ENCODE results near the gene CRYBG1. TPM values are rescaled to one million over a fixed set of nuclear protein-coding genes. Genes with fewer than 3 reads are reported as not detected.

Gene CRYBG1, protein sequence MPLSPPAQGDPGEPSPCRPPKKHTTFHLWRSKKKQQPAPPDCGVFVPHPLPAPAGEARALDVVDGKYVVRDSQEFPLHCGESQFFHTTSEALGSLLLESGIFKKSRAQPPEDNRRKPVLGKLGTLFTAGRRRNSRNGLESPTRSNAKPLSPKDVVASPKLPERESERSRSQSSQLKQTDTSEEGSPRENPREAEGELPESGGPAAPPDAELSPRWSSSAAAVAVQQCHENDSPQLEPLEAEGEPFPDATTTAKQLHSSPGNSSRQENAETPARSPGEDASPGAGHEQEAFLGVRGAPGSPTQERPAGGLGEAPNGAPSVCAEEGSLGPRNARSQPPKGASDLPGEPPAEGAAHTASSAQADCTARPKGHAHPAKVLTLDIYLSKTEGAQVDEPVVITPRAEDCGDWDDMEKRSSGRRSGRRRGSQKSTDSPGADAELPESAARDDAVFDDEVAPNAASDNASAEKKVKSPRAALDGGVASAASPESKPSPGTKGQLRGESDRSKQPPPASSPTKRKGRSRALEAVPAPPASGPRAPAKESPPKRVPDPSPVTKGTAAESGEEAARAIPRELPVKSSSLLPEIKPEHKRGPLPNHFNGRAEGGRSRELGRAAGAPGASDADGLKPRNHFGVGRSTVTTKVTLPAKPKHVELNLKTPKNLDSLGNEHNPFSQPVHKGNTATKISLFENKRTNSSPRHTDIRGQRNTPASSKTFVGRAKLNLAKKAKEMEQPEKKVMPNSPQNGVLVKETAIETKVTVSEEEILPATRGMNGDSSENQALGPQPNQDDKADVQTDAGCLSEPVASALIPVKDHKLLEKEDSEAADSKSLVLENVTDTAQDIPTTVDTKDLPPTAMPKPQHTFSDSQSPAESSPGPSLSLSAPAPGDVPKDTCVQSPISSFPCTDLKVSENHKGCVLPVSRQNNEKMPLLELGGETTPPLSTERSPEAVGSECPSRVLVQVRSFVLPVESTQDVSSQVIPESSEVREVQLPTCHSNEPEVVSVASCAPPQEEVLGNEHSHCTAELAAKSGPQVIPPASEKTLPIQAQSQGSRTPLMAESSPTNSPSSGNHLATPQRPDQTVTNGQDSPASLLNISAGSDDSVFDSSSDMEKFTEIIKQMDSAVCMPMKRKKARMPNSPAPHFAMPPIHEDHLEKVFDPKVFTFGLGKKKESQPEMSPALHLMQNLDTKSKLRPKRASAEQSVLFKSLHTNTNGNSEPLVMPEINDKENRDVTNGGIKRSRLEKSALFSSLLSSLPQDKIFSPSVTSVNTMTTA (N-terminal part only)
- 5.1 and 5.5 TPM in 2 replicates for total RNA-seq (2014; rRNA removed; shearing (Covaris generic))
- 1.0 and 1.1 TPM in 2 replicates for polyA plus RNA-seq (2014; cell fraction: nucleus; rRNA removed)

DNA sequence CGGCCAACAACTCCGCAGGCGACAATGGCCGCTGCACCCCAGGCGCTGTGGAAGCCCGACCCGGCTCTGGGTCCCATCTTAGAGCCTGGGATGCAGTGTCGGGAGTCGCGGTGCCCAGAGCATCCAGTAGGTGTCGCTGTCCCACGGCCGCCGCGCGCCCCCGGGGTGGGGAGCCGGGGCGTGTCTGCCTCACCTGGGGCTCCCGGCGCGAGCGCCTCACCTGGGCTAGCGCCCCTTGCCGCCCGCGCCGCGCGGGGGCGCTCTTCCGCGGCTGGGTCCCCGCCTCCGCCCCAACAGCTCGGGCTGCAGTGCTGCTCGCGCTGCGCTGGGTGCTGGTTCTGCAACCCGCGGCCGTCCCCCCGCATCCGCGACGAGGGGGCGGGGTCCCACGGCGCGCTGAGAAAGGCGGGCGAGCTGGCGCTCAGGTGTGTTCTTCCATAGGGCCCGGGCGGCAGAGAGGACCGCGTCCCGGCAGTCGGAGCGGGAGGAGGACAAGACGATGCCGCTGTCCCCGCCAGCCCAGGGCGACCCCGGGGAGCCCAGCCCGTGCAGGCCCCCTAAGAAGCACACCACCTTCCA, at the start of gene CRYBG1:
CRYBG1 (plus strand) TSS at position 308 of the 579 bp plus-strand sequence; CDS start at position 500, 192 bp downstream.
- peak; percentile 22 for DNase-seq (ENCODE audit: extremely low read depth, low read depth)

DNA sequence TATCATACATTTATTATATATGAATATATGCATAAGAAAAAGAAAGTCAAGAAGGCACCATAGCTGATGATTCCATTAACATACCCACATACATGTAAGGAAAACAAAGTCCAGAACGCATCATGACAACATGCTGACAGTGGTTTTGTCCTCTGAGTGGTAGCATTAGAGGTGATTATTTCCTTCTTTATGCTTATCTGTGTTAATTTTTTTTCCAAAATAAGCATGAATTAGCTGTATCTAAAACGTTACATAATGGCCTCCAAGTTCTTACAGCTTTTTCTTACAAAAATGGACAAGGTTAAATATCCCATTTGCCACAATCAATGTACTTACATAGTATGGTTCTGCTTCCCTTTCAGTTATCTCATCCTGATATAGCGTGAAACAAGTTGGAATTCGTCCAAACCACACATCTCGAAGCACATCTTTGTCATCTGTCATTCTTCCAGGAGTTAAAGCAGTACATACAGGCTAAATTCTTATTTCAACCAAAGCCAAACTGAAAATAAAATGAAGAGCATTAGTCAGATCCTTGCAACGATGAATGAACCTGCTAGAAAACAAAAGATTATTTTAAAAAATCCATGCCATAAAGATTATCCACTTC, 44.6 kb upstream of the CRYBG1 start:
- DNase-seq (ENCODE audit: extremely low read depth, low read depth), result no peak

DNA sequence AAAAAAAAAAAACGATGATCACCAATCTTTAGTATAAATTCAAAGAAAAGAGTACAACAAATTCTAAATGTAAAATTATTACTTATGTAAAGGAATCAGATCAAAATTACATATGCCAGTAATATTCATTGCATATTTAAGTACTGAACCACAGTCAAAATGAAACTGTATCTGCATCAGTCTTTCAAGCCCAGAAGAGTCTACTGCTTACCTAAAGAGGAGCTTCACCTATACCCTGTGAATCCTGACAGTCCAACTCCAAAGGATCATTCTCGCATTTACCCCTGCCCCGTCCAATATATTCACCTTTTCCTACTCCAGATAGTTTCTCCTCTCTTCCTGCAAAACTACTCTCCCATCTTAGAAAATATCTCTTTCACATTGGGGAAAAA, 44.1 kb upstream of the CRYBG1 start:
- no peak for DNase-seq (ENCODE audit: extremely low read depth, low read depth)

DNA sequence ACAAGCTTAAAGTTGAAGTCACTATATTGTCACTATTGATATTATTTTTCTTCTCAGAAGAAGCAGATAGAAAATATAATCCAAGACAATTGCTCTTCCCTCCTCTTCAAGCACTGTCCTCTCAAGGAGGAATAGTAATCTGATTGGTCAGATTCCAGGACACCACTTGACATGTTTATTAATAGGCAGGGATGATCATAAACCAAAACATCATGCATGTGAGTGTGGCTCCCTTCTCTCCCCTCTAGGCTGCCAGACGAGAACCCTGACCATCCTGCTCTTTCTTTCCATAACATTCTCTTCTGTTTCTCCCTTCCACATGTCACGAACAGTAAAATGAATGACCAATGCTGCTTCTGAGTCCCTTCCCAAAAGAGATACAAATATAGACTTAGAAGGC, 42.5 kb upstream of the CRYBG1 start:
- no peak for DNase-seq (ENCODE audit: extremely low read depth, low read depth)

DNA sequence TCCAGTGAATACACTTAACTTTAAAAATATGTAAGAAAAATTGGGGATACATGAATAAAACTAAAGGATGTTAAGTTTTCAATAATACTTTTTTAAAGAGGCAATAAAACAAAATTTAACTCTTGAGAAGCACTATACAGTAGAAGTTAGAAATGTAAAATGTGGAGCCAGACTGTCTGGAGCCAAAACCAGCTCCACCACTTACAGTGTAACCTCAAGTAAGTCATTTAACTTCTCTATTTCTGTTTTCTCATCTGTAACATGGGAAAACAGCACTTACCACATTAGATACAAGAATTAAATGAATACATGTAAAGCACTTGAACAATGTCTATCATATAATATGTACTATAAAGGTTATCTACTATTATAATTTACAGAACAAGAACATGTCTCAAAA, 41.7 kb upstream of the CRYBG1 start:
- no peak for DNase-seq (ENCODE audit: extremely low read depth, low read depth)

DNA sequence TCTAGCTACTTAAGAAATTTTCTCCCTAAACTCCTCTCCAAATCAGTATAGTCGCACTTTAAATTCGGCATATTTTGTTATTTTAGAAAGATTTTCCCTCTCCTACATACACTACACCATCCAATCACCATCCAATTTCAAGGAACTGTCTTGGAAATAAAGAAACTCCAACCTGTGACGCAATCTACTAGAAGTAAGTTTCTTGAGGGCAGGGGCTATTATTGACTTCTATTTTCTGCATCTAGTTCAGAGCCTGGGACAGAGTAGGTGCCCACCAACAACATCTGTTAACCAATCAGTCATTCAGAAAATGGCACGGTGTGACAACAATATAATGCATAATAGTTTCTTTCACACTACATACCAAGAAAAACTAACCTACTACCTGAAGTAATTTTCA, 38.6 kb upstream of the CRYBG1 start:
- no peak for DNase-seq (ENCODE audit: extremely low read depth, low read depth)

DNA sequence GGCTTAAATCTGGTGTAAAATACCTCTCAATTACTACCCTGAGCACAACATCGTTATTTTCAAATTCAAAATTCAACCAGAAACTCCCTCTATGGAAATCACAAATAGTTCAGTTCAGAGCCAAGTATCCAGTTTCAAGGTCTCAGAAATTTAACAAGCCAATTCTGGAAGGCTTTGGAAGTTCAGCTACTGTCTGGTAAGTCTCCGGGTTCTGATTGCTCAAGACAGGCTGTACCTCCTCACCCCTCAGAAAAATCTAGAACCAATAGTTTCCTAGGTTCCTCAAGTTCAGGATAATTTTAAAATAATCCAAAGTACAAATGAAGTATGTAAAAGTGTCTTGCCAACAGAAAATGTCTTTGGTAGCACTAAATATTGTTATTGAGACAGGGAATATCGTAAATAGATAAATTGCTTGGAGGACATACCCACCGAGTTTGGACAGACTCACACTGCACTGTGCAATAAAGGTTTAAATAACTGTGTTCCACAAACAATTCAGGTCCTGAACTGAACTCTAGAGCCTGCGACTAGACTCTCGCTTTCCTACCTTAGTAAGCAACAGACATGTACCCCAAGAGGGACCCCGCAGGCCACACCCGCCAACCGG, 35.7 kb upstream of the CRYBG1 start:
- no peak for DNase-seq (ENCODE audit: extremely low read depth, low read depth)

DNA sequence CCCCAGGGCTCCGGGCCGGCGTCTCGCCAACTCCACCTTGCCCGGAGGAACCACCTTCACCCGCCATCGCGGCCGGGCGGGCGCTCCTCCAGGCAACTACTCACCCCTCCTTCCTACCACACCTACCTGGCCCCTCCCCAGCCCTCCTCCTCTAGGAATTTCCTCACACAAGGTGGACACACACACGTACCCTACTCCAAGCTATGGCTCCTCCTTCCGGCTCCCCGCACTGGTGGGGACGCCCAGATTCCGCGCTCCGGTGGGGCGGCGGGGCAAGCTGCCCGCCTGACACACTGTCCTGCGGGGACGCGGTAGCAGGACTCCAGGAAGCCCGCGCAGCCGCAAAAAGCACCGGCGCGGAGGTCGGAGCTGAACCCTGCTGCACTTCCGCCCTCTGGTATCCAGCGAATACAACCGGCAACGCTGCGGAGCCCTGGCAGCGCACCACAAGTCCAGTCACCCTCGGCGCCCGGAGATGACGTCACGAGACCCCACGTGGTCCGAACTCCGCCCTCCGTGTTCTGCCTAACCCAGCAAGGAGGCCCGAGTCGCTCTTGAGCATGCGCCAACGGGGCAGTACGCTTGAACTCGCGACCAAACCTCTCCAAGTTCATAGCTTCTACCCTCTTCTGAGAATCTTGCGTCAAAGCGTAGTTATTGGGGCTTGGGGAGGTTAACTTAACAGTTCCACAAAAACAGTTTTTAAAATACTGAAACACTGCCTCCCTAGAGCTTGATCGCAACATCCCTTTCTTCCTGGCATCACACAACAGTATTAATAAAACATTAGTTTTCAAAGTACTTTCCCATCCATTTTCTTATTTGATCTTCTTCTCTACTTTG, 35.0 kb upstream of the CRYBG1 start, which contains the start of gene ATG5:
ATG5 (minus strand) TSS at position 425 of the 843 bp plus-strand sequence. CDS start 9,552 bp downstream, outside the sequence.
- DNase-seq (ENCODE audit: extremely low read depth, low read depth), result peak; percentile 95

DNA sequence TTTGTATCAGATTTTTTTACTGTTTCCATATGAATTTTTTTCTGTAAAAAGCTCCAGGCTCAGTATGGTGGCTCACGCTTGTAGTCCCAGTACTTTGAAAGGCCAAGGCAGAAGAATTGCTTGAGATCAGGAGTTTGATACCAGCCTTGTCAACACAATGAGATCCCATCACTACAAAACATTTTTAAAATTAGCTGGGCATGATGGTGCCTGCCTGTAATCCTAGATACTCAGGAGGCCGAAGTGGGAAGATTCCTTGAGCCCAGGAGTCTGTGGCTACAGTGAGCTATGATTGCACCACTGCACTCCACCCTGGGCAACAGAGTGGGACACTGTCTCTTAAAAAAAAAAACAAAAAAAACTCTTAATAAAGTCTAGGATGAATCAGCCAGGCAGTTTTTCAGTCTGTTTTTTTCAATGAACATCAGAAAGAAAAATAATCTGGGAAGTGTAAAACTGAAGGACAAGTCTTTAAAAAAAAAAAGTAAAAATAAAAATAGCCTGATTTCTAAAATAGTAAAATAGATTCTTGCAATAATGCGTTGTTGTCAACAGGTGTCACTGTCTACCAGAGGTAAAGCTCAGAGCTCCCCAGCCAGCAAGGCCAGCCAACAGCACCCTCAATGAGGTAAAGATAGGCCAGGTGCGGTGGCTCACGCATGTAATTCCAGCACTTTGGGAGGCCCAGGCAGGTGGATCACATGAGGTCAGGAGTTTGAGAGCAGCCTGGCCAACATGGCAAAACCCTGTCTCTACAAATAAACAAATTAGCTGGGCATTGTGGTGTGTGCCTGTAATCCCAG, 25.7 kb upstream of the CRYBG1 start:
- peak; percentile 34 for DNase-seq (ENCODE audit: extremely low read depth, low read depth)

DNA sequence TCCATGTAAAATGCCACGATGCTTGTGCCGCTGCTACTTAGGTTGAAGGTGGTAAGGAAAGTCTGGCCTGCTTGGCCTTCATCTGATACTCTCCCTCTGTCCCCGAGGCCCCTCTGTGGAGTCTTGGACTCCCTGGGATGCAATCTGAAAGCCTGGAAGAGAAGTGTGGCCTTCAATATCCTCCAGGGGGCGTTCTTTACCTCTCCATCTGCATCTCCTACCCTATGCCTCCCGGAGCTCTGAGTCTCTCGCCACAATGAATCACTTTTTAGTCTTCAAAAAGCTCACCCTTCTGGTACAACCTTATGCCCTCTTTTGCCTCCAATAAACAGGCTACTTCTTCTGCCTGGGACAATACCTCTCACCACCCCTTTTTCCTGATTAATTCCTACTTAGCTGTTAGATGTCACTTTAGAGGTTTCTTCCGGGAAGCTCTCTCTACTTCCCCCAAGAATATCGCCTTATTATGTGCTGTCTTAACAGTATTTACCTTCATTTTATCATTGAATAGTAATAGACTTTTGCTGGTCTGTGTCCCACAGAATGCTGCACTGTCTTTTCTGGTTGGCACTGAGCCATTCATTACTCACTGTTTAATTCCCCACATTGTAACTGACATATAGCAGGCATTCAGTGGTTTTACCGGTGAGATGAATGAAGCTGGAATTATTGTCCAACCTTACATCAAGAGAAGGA, 21.0 kb upstream of the CRYBG1 start:
- peak; percentile 57 for DNase-seq (ENCODE audit: extremely low read depth, low read depth)

DNA sequence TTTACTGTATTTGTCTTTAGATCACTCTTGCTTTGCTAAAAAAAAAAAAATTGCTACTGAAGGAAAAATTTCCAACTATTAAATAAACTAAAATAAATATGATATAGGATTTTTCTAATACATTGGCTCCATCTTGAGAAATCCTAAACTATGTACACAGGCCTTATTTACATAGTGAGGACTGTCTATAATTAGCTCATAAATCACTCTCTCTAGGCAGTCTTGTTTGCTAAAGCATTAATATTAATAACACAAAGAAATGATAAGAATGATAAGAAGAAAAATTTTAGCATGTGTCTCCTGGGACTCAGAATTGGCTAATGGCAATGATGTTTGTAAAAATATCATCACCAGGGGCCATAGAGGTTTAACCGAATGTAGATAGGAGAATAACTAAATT, 13.3 kb upstream of the CRYBG1 start:
- no peak for DNase-seq (ENCODE audit: extremely low read depth, low read depth)

DNA sequence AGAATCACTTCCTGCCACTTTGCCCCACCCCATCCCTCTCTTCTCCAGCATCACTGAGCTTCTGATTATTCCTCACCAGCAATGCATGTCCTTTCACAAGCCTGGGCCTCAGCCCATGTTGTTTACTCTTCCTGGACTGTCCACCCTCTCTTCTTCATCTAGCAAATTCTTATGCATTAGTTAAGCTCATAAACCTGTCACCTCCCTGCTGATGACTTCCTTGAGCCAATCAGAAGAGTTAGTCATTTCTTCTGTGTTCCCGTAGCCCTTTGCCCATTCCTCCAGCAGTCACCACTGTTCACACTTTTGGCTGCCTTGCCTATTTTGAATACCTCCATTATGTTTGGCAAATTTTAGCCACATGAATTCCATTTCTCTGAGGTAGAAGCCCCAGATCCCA, 4.1 kb upstream of the CRYBG1 start:
- DNase-seq (ENCODE audit: extremely low read depth, low read depth), result no peak

DNA sequence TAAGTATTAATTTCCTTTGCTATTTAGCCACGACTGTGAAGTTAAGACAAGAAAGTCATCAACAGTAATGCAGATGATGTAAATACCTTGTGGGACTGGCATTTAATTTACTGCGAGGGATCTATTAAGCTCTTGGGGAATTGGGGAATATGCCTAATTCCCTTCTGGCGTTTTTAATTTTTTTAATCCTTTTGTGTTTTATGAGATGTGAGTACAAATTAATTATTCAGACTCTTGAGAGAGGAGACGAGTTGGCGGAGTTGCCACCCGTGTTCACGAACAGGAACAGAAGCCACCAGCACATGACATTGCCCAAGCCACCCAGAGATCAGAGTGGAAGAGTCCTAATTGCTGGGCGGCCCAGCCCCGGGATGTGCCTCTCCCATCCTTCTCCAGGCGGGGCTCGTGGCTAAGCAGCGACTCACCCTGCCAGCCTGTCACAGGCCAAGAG, 533 bp upstream of the CRYBG1 start:
- no peak for DNase-seq (ENCODE audit: extremely low read depth, low read depth)

DNA sequence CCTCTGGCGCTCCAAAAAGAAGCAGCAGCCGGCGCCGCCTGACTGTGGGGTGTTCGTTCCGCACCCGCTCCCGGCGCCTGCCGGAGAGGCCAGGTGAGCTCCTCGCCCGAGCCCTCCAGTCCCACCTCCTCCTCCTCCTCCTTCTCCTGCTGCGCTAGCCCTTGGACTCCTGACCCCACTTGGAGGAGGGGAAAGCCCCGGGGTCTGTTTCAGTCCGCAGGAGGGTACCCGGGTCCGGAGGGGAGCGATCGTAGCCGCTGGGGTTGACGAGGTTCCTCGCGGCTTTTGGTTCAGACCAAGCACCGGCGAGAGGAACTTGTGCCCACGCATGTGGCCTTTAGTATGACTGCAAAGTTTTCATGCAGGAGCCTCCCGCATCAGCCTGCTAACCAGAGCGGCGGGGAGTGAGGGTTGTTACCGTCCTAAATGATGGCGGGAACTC, 493 bp downstream of the CRYBG1 start:
- DNase-seq (ENCODE audit: extremely low read depth, low read depth), result no peak

DNA sequence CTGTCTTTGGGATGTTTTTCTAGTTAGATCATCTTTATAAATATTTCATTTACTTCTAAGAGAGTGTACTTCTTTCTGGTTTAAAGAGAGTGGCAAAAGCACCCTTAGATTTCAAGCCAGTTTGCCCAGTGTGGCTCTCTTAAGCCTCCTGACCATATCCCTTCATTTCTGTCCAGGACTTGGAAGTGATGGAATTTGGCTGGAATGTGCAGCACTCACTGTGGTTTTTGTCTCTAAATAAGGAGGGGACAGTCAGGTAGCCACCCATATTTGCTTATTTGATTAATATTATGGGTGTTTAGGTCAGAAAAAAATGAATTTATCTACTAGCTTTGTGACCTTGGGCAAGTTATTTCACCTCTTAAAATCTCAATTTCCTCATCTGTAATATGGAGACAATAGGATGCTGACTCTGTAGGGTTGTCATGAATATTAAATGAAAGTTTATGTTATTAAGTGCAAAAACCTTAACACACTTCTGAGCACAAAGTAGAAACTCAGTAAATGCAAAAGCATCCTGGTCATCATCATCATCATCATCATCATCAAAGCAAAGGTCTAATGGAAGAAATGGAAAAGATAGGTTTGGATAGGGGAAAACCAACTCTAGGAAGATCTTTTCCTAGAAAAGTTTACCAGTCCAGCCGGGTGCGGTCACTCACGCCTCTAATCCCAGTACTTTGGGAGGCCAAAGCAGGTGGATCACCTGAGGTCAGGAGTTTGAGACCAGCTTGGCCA, 3.1 kb downstream of the CRYBG1 start:
- no peak for DNase-seq (ENCODE audit: extremely low read depth, low read depth)

DNA sequence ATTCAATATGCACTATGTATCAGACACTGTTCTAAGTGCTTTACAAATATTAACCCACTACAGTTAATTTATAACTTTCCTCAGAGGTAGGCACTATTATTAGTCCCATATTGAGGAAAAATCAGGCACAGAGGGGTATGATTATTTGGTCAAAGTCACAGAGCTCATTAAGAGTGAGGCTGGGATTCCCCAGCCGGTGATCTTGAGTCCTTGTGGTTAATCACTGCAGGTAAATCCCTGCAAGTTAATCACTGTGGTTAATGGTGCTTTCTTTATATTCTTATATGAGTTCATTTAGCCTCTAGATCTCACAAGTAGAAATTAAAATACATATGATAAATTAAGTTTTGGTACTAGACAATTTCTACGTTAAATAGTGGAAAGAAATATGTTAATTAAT, 9.2 kb downstream of the CRYBG1 start:
- no peak for DNase-seq (ENCODE audit: extremely low read depth, low read depth)

All from NCI-H460 (cell line).